CD14-positive monocyte (primary cell): ENCODE results near the gene FMO4. TPM values are rescaled to one million over a fixed set of nuclear protein-coding genes. Genes with fewer than 3 reads are reported as not detected.
"Not testable (repeated sequence)": the region's sequence is repeated elsewhere in the genome, so short reads cannot be mapped to it uniquely, and the experiment has no call there.

Source experiments
- DNase-seq, 3 donors: peaks; one replicate each; pipeline ENCODE4 v3.0.0-alpha.2; 2011 to 2022
- H2AFZ ChIP-seq: 2 replicates; pipeline ENCODE4 v1.6.0; 2012; ENCODE audit warnings: mild to moderate bottlenecking, low read depth, low read length, inconsistent platforms; ENCODE audit not compliant: insufficient read depth, poor library complexity, severe bottlenecking
- H3K27ac ChIP-seq, 2 donors: 1 replicate in 1 of 2; 2 replicates in 1 of 2; pipeline ENCODE4 v1.5.1; 2012 to 2013; ENCODE audit warnings: low read length in 2 of 2, control low read depth in 1 of 2, inconsistent platforms in 1 of 2, low read depth in 1 of 2, mild to moderate bottlenecking in 1 of 2
- H3K27me3 ChIP-seq, 2 donors: one replicate each; pipeline versions ENCODE4 v1.6.0 to v1.6.1; 2011 to 2013; ENCODE audit warnings: low read length in 2 of 2; ENCODE audit not compliant: control insufficient read depth in 2 of 2, insufficient read depth in 2 of 2
- H3K36me3 ChIP-seq, 2 donors: replicated peaks in 1 of 2; 1 replicate in 1 of 2; 2 replicates in 1 of 2; pipeline versions ENCODE4 v1.5.1 to v1.6.1; 2012 to 2013; ENCODE audit warnings: low read length in 2 of 2, control low read depth in 1 of 2, inconsistent platforms in 1 of 2, mild to moderate bottlenecking in 1 of 2; ENCODE audit not compliant: insufficient read depth in 2 of 2, control insufficient read depth in 1 of 2
- H3K4me1 ChIP-seq, 2 donors: 1 replicate in 1 of 2; 2 replicates in 1 of 2; pipeline versions ENCODE4 v1.5.1 to v1.6.1; 2012 to 2013; ENCODE audit warnings: low read length in 2 of 2, control low read depth in 1 of 2, inconsistent platforms in 1 of 2, mild to moderate bottlenecking in 1 of 2, moderate library complexity in 1 of 2; ENCODE audit not compliant: insufficient read depth in 2 of 2, control insufficient read depth in 1 of 2
- H3K4me2 ChIP-seq: replicated peaks from 2 replicates; pipeline ENCODE3; 2012; ENCODE audit warnings: low read length, moderate library complexity, mild to moderate bottlenecking; ENCODE audit not compliant: poor library complexity, severe bottlenecking; ENCODE audit errors: extremely low read depth
- H3K4me3 ChIP-seq, 3 experiments: fragments of 200-600 bp in 1 of 3; sonication (generic) in 1 of 3; replicated peaks in 1 of 3; 1 replicate in 2 of 3; 2 replicates in 1 of 3; pipeline ENCODE4 v1.5.1; 2011 to 2013; ENCODE audit warnings: low read length in 3 of 3, mild to moderate bottlenecking in 3 of 3, control low read depth in 2 of 3, low read depth in 2 of 3, inconsistent platforms in 1 of 3, moderate library complexity in 1 of 3
- H3K79me2 ChIP-seq: 2 replicates; pipeline ENCODE4 v1.6.0; 2012; ENCODE audit warnings: mild to moderate bottlenecking, control low read depth, inconsistent platforms, low read length, moderate library complexity; ENCODE audit not compliant: insufficient read depth
- H3K9ac ChIP-seq: 2 replicates; pipeline ENCODE4 v1.6.0; 2017; ENCODE audit warnings: low read length, mild to moderate bottlenecking; ENCODE audit not compliant: insufficient read depth, poor library complexity, severe bottlenecking
- H3K9me3 ChIP-seq, 2 donors: replicated peaks in 1 of 2; 1 replicate in 1 of 2; 2 replicates in 1 of 2; pipeline versions ENCODE4 v1.5.1 to v1.6.1; 2012 to 2013; ENCODE audit warnings: low read length in 2 of 2, control low read depth in 1 of 2; ENCODE audit not compliant: control insufficient read depth in 1 of 2, insufficient read depth in 1 of 2
- H4K20me1 ChIP-seq: 2 replicates; pipeline ENCODE4 v1.6.0; 2012; ENCODE audit warnings: mild to moderate bottlenecking, low read length, control low read depth, moderate library complexity; ENCODE audit not compliant: insufficient read depth
- H3K27ac Mint-ChIP-seq, 7 donors: one replicate each; pipeline ENCODE4 v1.8.0; 2020; ENCODE audit warnings: mild to moderate bottlenecking in 7 of 7, mixed read lengths in 7 of 7, moderate library complexity in 6 of 7, inconsistent platforms in 2 of 7
- H3K27me3 Mint-ChIP-seq, 3 donors: one replicate each; pipeline ENCODE4 v1.8.0; 2021 to 2022; ENCODE audit warnings: low read depth in 3 of 3, mild to moderate bottlenecking in 3 of 3, mixed read lengths in 3 of 3, moderate library complexity in 3 of 3, inconsistent platforms in 1 of 3
- H3K36me3 Mint-ChIP-seq, 2 donors: one replicate each; pipeline ENCODE4 v1.8.0; 2020; ENCODE audit warnings: mixed read lengths in 2 of 2, inconsistent platforms in 1 of 2, mild to moderate bottlenecking in 1 of 2
- H3K4me1 Mint-ChIP-seq: one replicate; pipeline ENCODE4 v1.8.0; 2020; ENCODE audit warnings: mild to moderate bottlenecking, mixed read lengths
- H3K4me3 Mint-ChIP-seq, 2 donors: one replicate each; pipeline ENCODE4 v1.8.0; 2020; ENCODE audit warnings: mild to moderate bottlenecking in 2 of 2, mixed read lengths in 2 of 2, moderate library complexity in 1 of 2
- H3K9me3 Mint-ChIP-seq, 7 donors: one replicate each; pipeline ENCODE4 v1.8.0; 2020 to 2022; ENCODE audit warnings: mixed read lengths in 7 of 7, mild to moderate bottlenecking in 6 of 7, moderate library complexity in 6 of 7, inconsistent platforms in 2 of 7
- CTCF ChIP-seq: fragments of 200-600 bp; IDR thresholded peaks from one replicate; pipeline ENCODE4 v1.8.0; 2022; ENCODE audit warnings: antibody characterized with exemption, mild to moderate bottlenecking
- WGBS: methylation state at CpG from one replicate; pipeline ENCODE4 v1.1.5; 2013; ENCODE audit warnings: missing lambda C conversion rate; ENCODE audit not compliant: insufficient coverage; 5-methylcytosine and 5-hydroxymethylcytosine counted together
- intact Hi-C, 2 donors: fragments of 100-400 bp; cut with micrococcal nuclease; formaldehyde crosslinking; loops; one replicate each; pipeline versions ENCODE4 v1.15.0 to v1.15.1; 2023
- polyA plus RNA-seq, 3 donors: library from polyadenylated mRNA; depleted of rRNA in 1 of 3; unstranded in 2 of 3; stranded (reverse) in 1 of 3; fragments of 300-500 nt in 2 of 3; fragments of >200 nt in 1 of 3; fragmentation: Illumina TruSeq in 2 of 3; gene quantifications; 1 replicate in 2 of 3; 2 replicates in 1 of 3; pipeline ENCODE4 v1.2.3, GENCODE V29; 2012 to 2021

The FMO4 gene
- polyA plus RNA-seq, 3 donors = 1.3 to 1.9 (median 1.6) TPM

- no peak overlapping the region for H3K27ac ChIP-seq
- peaks cover 12 to 18% of the 10 kb centered on the region in 2 donors for H3K9me3 ChIP-seq
- DNase-seq = no peak
- H3K27me3 Mint-ChIP-seq = peaks cover 0 to 7% (median 6%) of the 10 kb centered on the region in 3 donors
- no peak overlapping the region for H3K27ac Mint-ChIP-seq
- no peaks in the 10 kb centered on the region for H3K36me3 ChIP-seq
- H4K20me1 ChIP-seq = no peaks in the 10 kb centered on the region
- H3K4me2 ChIP-seq = no peak overlapping the region
- H3K27me3 ChIP-seq = peaks cover 0 to 2% of the 10 kb centered on the region in 2 donors
- H2AFZ ChIP-seq = no peak overlapping the region
- intact Hi-C loops = no loop called here
- no peaks in the 10 kb centered on the region for H3K79me2 ChIP-seq
- TF ChIP-seq CTCF = no peak
- no peak overlapping the region for H3K4me3 Mint-ChIP-seq
- peaks cover 6 to 17% (median 8%) of the 10 kb centered on the region in 7 donors for H3K9me3 Mint-ChIP-seq
- WGBS = no CpG with 5 or more reads among the region's 2 CpGs
- H3K4me3 ChIP-seq = no peak overlapping the region
- H3K4me1 ChIP-seq = no peaks in the 10 kb centered on the region
- no peaks in the 10 kb centered on the region for H3K4me1 Mint-ChIP-seq
- no peak overlapping the region for H3K9ac ChIP-seq
- no peaks in the 10 kb centered on the region for H3K36me3 Mint-ChIP-seq
Measured at GRCh38 chr1:171384496-171384895, 70.5 kb downstream of the FMO4 start.

- H3K9me3 Mint-ChIP-seq = peaks cover 0 to 2% (median 0%) of the 10 kb centered on the region in 7 donors
- no peak overlapping the region for H2AFZ ChIP-seq
- no peak for DNase-seq
- H3K36me3 Mint-ChIP-seq = no peaks in the 10 kb centered on the region
- no peak overlapping the region for H3K27ac ChIP-seq
- no peaks in the 10 kb centered on the region for H4K20me1 ChIP-seq
- intact Hi-C loops = no loop called here
- TF ChIP-seq CTCF = no peak
- H3K27ac Mint-ChIP-seq = no peak overlapping the region
- H3K36me3 ChIP-seq = no peaks in the 10 kb centered on the region
- H3K27me3 ChIP-seq = peaks cover 0 to 4% of the 10 kb centered on the region in 2 donors
- no peak overlapping the region for H3K9ac ChIP-seq
- WGBS = 77% methylated on average over 1 of the region's 3 CpGs
- no peaks in the 10 kb centered on the region for H3K4me1 Mint-ChIP-seq
- no peaks in the 10 kb centered on the region for H3K9me3 ChIP-seq
- H3K27me3 Mint-ChIP-seq = peaks cover 0 to 7% (median 6%) of the 10 kb centered on the region in 3 donors
- no peak overlapping the region for H3K4me3 Mint-ChIP-seq
- H3K4me3 ChIP-seq = no peak overlapping the region
- no peak overlapping the region for H3K4me2 ChIP-seq
- no peaks in the 10 kb centered on the region for H3K79me2 ChIP-seq
- no peaks in the 10 kb centered on the region for H3K4me1 ChIP-seq
Measured at GRCh38 chr1:171389171-171389570, 75.2 kb downstream of the FMO4 start.

GRCh38 chr1:171390740-171391139 lies 76.8 kb downstream of the FMO4 start:
- H3K4me1 ChIP-seq, H3K4me2 ChIP-seq, H3K4me3 Mint-ChIP-seq, H3K27me3 ChIP-seq, H3K9me3 Mint-ChIP-seq, H4K20me1 ChIP-seq, intact Hi-C loops, H3K27ac Mint-ChIP-seq, H3K4me1 Mint-ChIP-seq, H3K36me3 ChIP-seq, H3K27ac ChIP-seq, H3K9me3 ChIP-seq, DNase-seq, H3K79me2 ChIP-seq, H3K9ac ChIP-seq, H2AFZ ChIP-seq, H3K4me3 ChIP-seq, H3K36me3 Mint-ChIP-seq, H3K27me3 Mint-ChIP-seq: not testable (repeated sequence)
- WGBS = 100% methylated on average over 1 of the region's 1 CpG
